A549 (cell line): Measurements from ENCODE around the gene SYNGR2. TPM values are rescaled to one million over a fixed set of nuclear protein-coding genes. Genes with fewer than 3 reads are reported as not detected.

Source experiments
- ATAC-seq, 2 experiments: fragments of 200-7000 bp in 1 of 2; fragments of >200 bp in 1 of 2; cut with Nextera tagmentation in 1 of 2; cut with Tn5 transposase in 1 of 2; 3 replicates each; pipeline versions ENCODE4 v1.8.0 to v1.9.1; 2018 to 2020; ENCODE audit warnings: mild to moderate bottlenecking in 1 of 2, moderate library complexity in 1 of 2
- CTCF ChIA-PET: fragments of 300-600 bp; sonication (Branson Sonifier 250); formaldehyde crosslinking; extraction: SDS; loops from one replicate; lab custom pipeline; 2021; ENCODE audit warnings: antibody characterized with exemption, inconsistent platforms; lab: Yijun Ruan, JAX
- POLR2A ChIA-PET: fragments of 350-600 bp; formaldehyde crosslinking; extraction: SDS; loops from one replicate; lab custom pipeline; 2021; ENCODE audit warnings: antibody characterized with exemption, inconsistent platforms; lab: Yijun Ruan, JAX
- DNase-seq, 2 experiments: peaks; one replicate each; pipeline versions ENCODE4 v3.0.0 to v3.0.0-alpha.2; 2011 to 2016; ENCODE audit warnings: low read depth in 1 of 2, low spot score in 1 of 2
- FAIRE-seq: peaks from 2 replicates; lab custom pipeline; 2011; peaks lifted over from hg19 to GRCh38; lab: Jason Lieb, UNC
- H3K27ac ChIP-seq, 2 experiments: fragments of >200 bp; sonication (Bioruptor Twin); formaldehyde crosslinking; 3 replicates each; pipeline ENCODE4 v1.5.1; 2016 to 2017
- H3K4me1 ChIP-seq: fragments of >200 bp; sonication (Bioruptor Twin); formaldehyde crosslinking; 3 replicates; pipeline ENCODE4 v1.6.1; 2016
- H3K4me2 ChIP-seq: fragments of >200 bp; sonication (Bioruptor Twin); formaldehyde crosslinking; 3 replicates; pipeline ENCODE4 v1.6.1; 2016
- H3K4me3 ChIP-seq: fragments of >200 bp; sonication (Bioruptor Twin); formaldehyde crosslinking; 3 replicates; pipeline ENCODE4 v1.5.1; 2016
- H3K9me3 ChIP-seq: fragments of >200 bp; sonication (Bioruptor Twin); formaldehyde crosslinking; 3 replicates; pipeline ENCODE4 v1.6.1; 2016
- BHLHE40 ChIP-seq: IDR thresholded peaks from 2 replicates; pipeline ENCODE4 v1.6.1; 2012; ENCODE audit warnings: low read depth, low read length, inconsistent platforms
- CBX2 ChIP-seq: fragments of 200-600 bp; sonication (generic); IDR thresholded peaks from 2 replicates; pipeline ENCODE4 v1.6.1; 2016; ENCODE audit warnings: low read depth, mild to moderate bottlenecking, borderline replicate concordance
- CBX8 ChIP-seq: fragments of 200-600 bp; sonication (generic); IDR thresholded peaks from 2 replicates; pipeline ENCODE4 v1.6.1; 2016
- CTCF ChIP-seq: fragments of >200 bp; sonication (Bioruptor Twin); formaldehyde crosslinking; IDR thresholded peaks from 3 replicates; pipeline ENCODE4 v1.5.1; 2016
- EHF ChIP-seq: fragments of 250-450 bp; sonication (Bioruptor Pico); IDR thresholded peaks from 2 replicates; pipeline ENCODE4 v1.5.0; 2020; ENCODE audit warnings: mild to moderate bottlenecking
- ELK1 ChIP-seq: fragments of 150-350 bp; IDR thresholded peaks from 2 replicates; pipeline ENCODE4 v1.6.1; 2014; ENCODE audit warnings: low read depth, mild to moderate bottlenecking, low read length
- EP300 ChIP-seq, 2 experiments: fragments of >200 bp; sonication (Bioruptor Twin); formaldehyde crosslinking; IDR thresholded peaks; 2 replicates in 1 of 2; 3 replicates in 1 of 2; pipeline ENCODE4 v1.6.1; 2016 to 2017
- ESRRA ChIP-seq: fragments of 150-350 bp; IDR thresholded peaks from 2 replicates; pipeline ENCODE4 v1.6.1; 2014; ENCODE audit warnings: mild to moderate bottlenecking, low read length, borderline replicate concordance
- FOSB ChIP-seq: fragments of 250-450 bp; sonication (Bioruptor Pico); IDR thresholded peaks from 2 replicates; pipeline ENCODE4 v1.5.0; 2020; ENCODE audit warnings: mild to moderate bottlenecking, moderate library complexity
- FOSL2 ChIP-seq, 2 experiments: fragments of 450-650 bp in 1 of 2; fragments of >200 bp in 1 of 2; sonication (Bioruptor Twin) in 1 of 2; formaldehyde crosslinking; IDR thresholded peaks; 2 replicates each; pipeline versions ENCODE4 v1.5.0 to v1.6.1; 2016 to 2020; ENCODE audit warnings: mild to moderate bottlenecking in 1 of 2, moderate library complexity in 1 of 2
- HOXA7 ChIP-seq: fragments of 250-450 bp; sonication (Bioruptor Pico); IDR thresholded peaks from 2 replicates; pipeline ENCODE4 v1.5.0; 2020; ENCODE audit warnings: mild to moderate bottlenecking, moderate library complexity
- JUN ChIP-seq, 2 experiments: fragments of >200 bp; sonication (Bioruptor Twin); formaldehyde crosslinking; IDR thresholded peaks; 2 replicates in 1 of 2; 3 replicates in 1 of 2; pipeline ENCODE4 v1.6.1; 2016 to 2017
- JUNB ChIP-seq: fragments of >200 bp; sonication (Bioruptor Twin); formaldehyde crosslinking; IDR thresholded peaks from 2 replicates; pipeline ENCODE4 v1.6.1; 2016
- KDM1A ChIP-seq: fragments of 200-600 bp; sonication (generic); IDR thresholded peaks from 2 replicates; pipeline ENCODE4 v1.6.1; 2016; ENCODE audit warnings: low read depth, mild to moderate bottlenecking
- MYC ChIP-seq: IDR thresholded peaks from 2 replicates; pipeline ENCODE4 v1.6.1; 2012; ENCODE audit warnings: mild to moderate bottlenecking, inconsistent platforms, low read length, improper control_type of control experiment, borderline replicate concordance
- NFE2L2 ChIP-seq: fragments of 150-350 bp; conservative IDR thresholded peaks from 2 replicates; pipeline ENCODE4 v1.6.1; 2014; ENCODE audit warnings: low read length
- PBX3 ChIP-seq: IDR thresholded peaks from 2 replicates; pipeline ENCODE4 v1.6.1; 2012
- POLR2AphosphoS2 ChIP-seq: conservative IDR thresholded peaks from 2 replicates; pipeline ENCODE4 v1.6.1; 2012; ENCODE audit warnings: low read length, improper control_type of control experiment, inconsistent platforms
- RAD21 ChIP-seq, 2 experiments: fragments of >200 bp in 1 of 2; sonication (Bioruptor Twin) in 1 of 2; formaldehyde crosslinking in 1 of 2; IDR thresholded peaks in 1 of 2; conservative IDR thresholded peaks in 1 of 2; 2 replicates in 1 of 2; 3 replicates in 1 of 2; pipeline ENCODE4 v1.6.1; 2012 to 2018; ENCODE audit warnings: inconsistent platforms in 1 of 2
- REST ChIP-seq: fragments of 200-600 bp; sonication (generic); IDR thresholded peaks from 2 replicates; pipeline ENCODE4 v1.6.1; 2016; ENCODE audit warnings: antibody characterized with exemption, mild to moderate bottlenecking, moderate library complexity
- RNF2 ChIP-seq: fragments of 200-600 bp; sonication (generic); IDR thresholded peaks from 2 replicates; pipeline ENCODE4 v1.6.1; 2016; ENCODE audit warnings: low read depth, mild to moderate bottlenecking, antibody characterized with exemption, moderate library complexity, borderline replicate concordance
- SMC3 ChIP-seq: fragments of >200 bp; sonication (Bioruptor Twin); formaldehyde crosslinking; IDR thresholded peaks from 3 replicates; pipeline ENCODE4 v1.6.1; 2018; ENCODE audit warnings: inconsistent platforms
- SREBF2 ChIP-seq: fragments of 450-650 bp; IDR thresholded peaks from 2 replicates; pipeline ENCODE4 v1.6.1; 2014; ENCODE audit warnings: mild to moderate bottlenecking, moderate library complexity
- ZC3H11A ChIP-seq: fragments of 450-650 bp; IDR thresholded peaks from 2 replicates; pipeline ENCODE4 v1.6.1; 2014; ENCODE audit warnings: antibody characterized with exemption, mild to moderate bottlenecking
- ZFP36 ChIP-seq: fragments of 450-650 bp; IDR thresholded peaks from 2 replicates; pipeline ENCODE4 v1.6.1; 2014; ENCODE audit warnings: borderline replicate concordance; ENCODE audit not compliant: partially characterized antibody
- ZSCAN20 ChIP-seq: fragments of 250-450 bp; sonication (Bioruptor Pico); IDR thresholded peaks from 2 replicates; pipeline ENCODE4 v1.8.0; 2022; ENCODE audit warnings: mild to moderate bottlenecking, moderate library complexity
- WGBS: methylation state at CpG from one replicate; pipeline ENCODE4 v1.1.6; 2017; ENCODE audit errors: missing lambda C conversion rate; 5-methylcytosine and 5-hydroxymethylcytosine counted together
- polyA plus RNA-seq, 4 experiments: library from polyadenylated mRNA; depleted of rRNA in 3 of 4; stranded (reverse); fragments of >200 nt; fragmentation: RNase III in 1 of 4; extraction: RNeasy Plus Mini Kit Qiagen cat#74134 plus additional on column Dnase treatment in 1 of 4; gene quantifications; 2 replicates in 3 of 4; 3 replicates in 1 of 4; pipeline ENCODE4 v1.2.3, GENCODE V29; 2011 to 2017

Gene SYNGR2
- polyA plus RNA-seq, 2 of the 4 experiments (the other 2 are of a cell fraction), result 102 to 113 TPM

- DNase-seq (no peak), FAIRE-seq (no peak), ATAC-seq (no peak)
- CTCF ChIA-PET, result interaction anchor here (0.6 to 13.4 kb wide), 5 partner anchors 15 to 161 kb away, joined by 3 to 86 read pairs (median 16); partner anchors contain the start of genes AFMID and TK1
- Histone ChIP-seq H3K27ac (no peak overlapping the region), H3K9me3 (no peaks in the 10 kb centered on the region), H3K4me1 (no peaks in the 10 kb centered on the region), H3K4me2 (no peak overlapping the region), H3K4me3 (no peak overlapping the region)
- POLR2A ChIA-PET, result no interaction called here
- no peak for TF ChIP-seq ZFP36
- TF ChIP-seq NFE2L2, result no peak
- no peak for TF ChIP-seq ZSCAN20 (CRISPR knock-in tag)
- TF ChIP-seq RAD21 (conservative IDR thresholded peaks at IDR 0.05 in 1 of 2, IDR thresholded peaks at IDR 0.05 in 1 of 2), result no peak
- TF ChIP-seq JUN (IDR thresholded peaks at IDR 0.05), result no peak
- no peak for TF ChIP-seq RNF2
- no peak for TF ChIP-seq EP300 (IDR thresholded peaks at IDR 0.05)
- no peak for TF ChIP-seq FOSB (CRISPR knock-in tag)
- TF ChIP-seq MYC, result no peak
- TF ChIP-seq ELK1, result no peak
- no peak for TF ChIP-seq KDM1A
- TF ChIP-seq EHF (CRISPR knock-in tag), result no peak
- TF ChIP-seq ESRRA, result no peak
- no peak for TF ChIP-seq SREBF2
- TF ChIP-seq POLR2AphosphoS2, result no peak
- no peak for TF ChIP-seq CBX8
- TF ChIP-seq CTCF, result no peak
- no peak for TF ChIP-seq ZC3H11A
- TF ChIP-seq BHLHE40, result no peak
- no peak for TF ChIP-seq FOSL2 (IDR thresholded peaks at IDR 0.05)
- no peak for TF ChIP-seq FOSL2 (CRISPR knock-in tag; IDR thresholded peaks at IDR 0.05)
- 89% methylated on average over 6 of the region's 6 CpGs for WGBS
These were observed 32.1 kb downstream of the SYNGR2 start for GRCh38 chr17:78200451-78200850.

GRCh38 chr17:78202666-78203065 is 34.3 kb downstream of the SYNGR2 start:
- POLR2A ChIA-PET, result interaction anchor here (0.6 kb wide), 1 partner anchor 10 kb away, joined by 4 read pairs; no protein-coding TSS in a partner anchor
- CTCF ChIA-PET, result interaction anchor here (0.8 to 13.4 kb wide), 5 partner anchors 10 to 134 kb away, joined by 3 to 86 read pairs (median 6); partner anchors contain the start of genes AFMID and TK1

More at GRCh38 chr17:78202666-78203065, 34.3 kb downstream of the SYNGR2 start:
- TF ChIP-seq PBX3 (no peak), CBX2 (no peak), SMC3 (no peak), JUNB (no peak), KDM1A (no peak), POLR2AphosphoS2 (no peak), HOXA7 (CRISPR knock-in tag) (no peak), REST (no peak), RAD21 (conservative IDR thresholded peaks at IDR 0.05 in 1 of 2, IDR thresholded peaks at IDR 0.05 in 1 of 2) (no peak)
- no peaks in the 10 kb centered on the region for H3K4me1 ChIP-seq
- DNase-seq (no peak), ATAC-seq (no peak), FAIRE-seq (no peak)
- no peaks in the 10 kb centered on the region for H3K9me3 ChIP-seq
- WGBS, result 95% methylated on average over 8 of the region's 8 CpGs
- no peak overlapping the region for H3K27ac ChIP-seq
- no peak overlapping the region for H3K4me3 ChIP-seq
- no peak overlapping the region for H3K4me2 ChIP-seq
